CD14-positive monocyte (primary cell): ENCODE results near the gene BANK1. TPM values are rescaled to one million over a fixed set of nuclear protein-coding genes. Genes with fewer than 3 reads are reported as not detected.

Experiments used
- DNase-seq, 3 donors: peaks; one replicate each; pipeline ENCODE4 v3.0.0-alpha.2; 2011 to 2022
- H2AFZ ChIP-seq: 2 replicates; pipeline ENCODE4 v1.6.0; 2012; ENCODE audit warnings: mild to moderate bottlenecking, low read depth, low read length, inconsistent platforms; ENCODE audit not compliant: insufficient read depth, poor library complexity, severe bottlenecking
- H3K27ac ChIP-seq, 2 donors: 1 replicate in 1 of 2; 2 replicates in 1 of 2; pipeline ENCODE4 v1.5.1; 2012 to 2013; ENCODE audit warnings: low read length in 2 of 2, control low read depth in 1 of 2, inconsistent platforms in 1 of 2, low read depth in 1 of 2, mild to moderate bottlenecking in 1 of 2
- H3K27me3 ChIP-seq, 2 donors: one replicate each; pipeline versions ENCODE4 v1.6.0 to v1.6.1; 2011 to 2013; ENCODE audit warnings: low read length in 2 of 2; ENCODE audit not compliant: control insufficient read depth in 2 of 2, insufficient read depth in 2 of 2
- H3K36me3 ChIP-seq, 2 donors: replicated peaks in 1 of 2; 1 replicate in 1 of 2; 2 replicates in 1 of 2; pipeline versions ENCODE4 v1.5.1 to v1.6.1; 2012 to 2013; ENCODE audit warnings: low read length in 2 of 2, control low read depth in 1 of 2, inconsistent platforms in 1 of 2, mild to moderate bottlenecking in 1 of 2; ENCODE audit not compliant: insufficient read depth in 2 of 2, control insufficient read depth in 1 of 2
- H3K4me1 ChIP-seq, 2 donors: 1 replicate in 1 of 2; 2 replicates in 1 of 2; pipeline versions ENCODE4 v1.5.1 to v1.6.1; 2012 to 2013; ENCODE audit warnings: low read length in 2 of 2, control low read depth in 1 of 2, inconsistent platforms in 1 of 2, mild to moderate bottlenecking in 1 of 2, moderate library complexity in 1 of 2; ENCODE audit not compliant: insufficient read depth in 2 of 2, control insufficient read depth in 1 of 2
- H3K4me2 ChIP-seq: replicated peaks from 2 replicates; pipeline ENCODE3; 2012; ENCODE audit warnings: low read length, moderate library complexity, mild to moderate bottlenecking; ENCODE audit not compliant: poor library complexity, severe bottlenecking; ENCODE audit errors: extremely low read depth
- H3K4me3 ChIP-seq, 3 experiments: fragments of 200-600 bp in 1 of 3; sonication (generic) in 1 of 3; replicated peaks in 1 of 3; 1 replicate in 2 of 3; 2 replicates in 1 of 3; pipeline ENCODE4 v1.5.1; 2011 to 2013; ENCODE audit warnings: low read length in 3 of 3, mild to moderate bottlenecking in 3 of 3, control low read depth in 2 of 3, low read depth in 2 of 3, inconsistent platforms in 1 of 3, moderate library complexity in 1 of 3
- H3K79me2 ChIP-seq: 2 replicates; pipeline ENCODE4 v1.6.0; 2012; ENCODE audit warnings: mild to moderate bottlenecking, control low read depth, inconsistent platforms, low read length, moderate library complexity; ENCODE audit not compliant: insufficient read depth
- H3K9ac ChIP-seq: 2 replicates; pipeline ENCODE4 v1.6.0; 2017; ENCODE audit warnings: low read length, mild to moderate bottlenecking; ENCODE audit not compliant: insufficient read depth, poor library complexity, severe bottlenecking
- H3K9me3 ChIP-seq, 2 donors: replicated peaks in 1 of 2; 1 replicate in 1 of 2; 2 replicates in 1 of 2; pipeline versions ENCODE4 v1.5.1 to v1.6.1; 2012 to 2013; ENCODE audit warnings: low read length in 2 of 2, control low read depth in 1 of 2; ENCODE audit not compliant: control insufficient read depth in 1 of 2, insufficient read depth in 1 of 2
- H4K20me1 ChIP-seq: 2 replicates; pipeline ENCODE4 v1.6.0; 2012; ENCODE audit warnings: mild to moderate bottlenecking, low read length, control low read depth, moderate library complexity; ENCODE audit not compliant: insufficient read depth
- H3K27ac Mint-ChIP-seq, 7 donors: one replicate each; pipeline ENCODE4 v1.8.0; 2020; ENCODE audit warnings: mild to moderate bottlenecking in 7 of 7, mixed read lengths in 7 of 7, moderate library complexity in 6 of 7, inconsistent platforms in 2 of 7
- H3K27me3 Mint-ChIP-seq, 3 donors: one replicate each; pipeline ENCODE4 v1.8.0; 2021 to 2022; ENCODE audit warnings: low read depth in 3 of 3, mild to moderate bottlenecking in 3 of 3, mixed read lengths in 3 of 3, moderate library complexity in 3 of 3, inconsistent platforms in 1 of 3
- H3K36me3 Mint-ChIP-seq, 2 donors: one replicate each; pipeline ENCODE4 v1.8.0; 2020; ENCODE audit warnings: mixed read lengths in 2 of 2, inconsistent platforms in 1 of 2, mild to moderate bottlenecking in 1 of 2
- H3K4me1 Mint-ChIP-seq: one replicate; pipeline ENCODE4 v1.8.0; 2020; ENCODE audit warnings: mild to moderate bottlenecking, mixed read lengths
- H3K4me3 Mint-ChIP-seq, 2 donors: one replicate each; pipeline ENCODE4 v1.8.0; 2020; ENCODE audit warnings: mild to moderate bottlenecking in 2 of 2, mixed read lengths in 2 of 2, moderate library complexity in 1 of 2
- H3K9me3 Mint-ChIP-seq, 7 donors: one replicate each; pipeline ENCODE4 v1.8.0; 2020 to 2022; ENCODE audit warnings: mixed read lengths in 7 of 7, mild to moderate bottlenecking in 6 of 7, moderate library complexity in 6 of 7, inconsistent platforms in 2 of 7
- CTCF ChIP-seq: fragments of 200-600 bp; IDR thresholded peaks from one replicate; pipeline ENCODE4 v1.8.0; 2022; ENCODE audit warnings: antibody characterized with exemption, mild to moderate bottlenecking
- WGBS: methylation state at CpG from one replicate; pipeline ENCODE4 v1.1.5; 2013; ENCODE audit warnings: missing lambda C conversion rate; ENCODE audit not compliant: insufficient coverage; 5-methylcytosine and 5-hydroxymethylcytosine counted together
- intact Hi-C, 2 donors: fragments of 100-400 bp; cut with micrococcal nuclease; formaldehyde crosslinking; loops; one replicate each; pipeline versions ENCODE4 v1.15.0 to v1.15.1; 2023
- polyA plus RNA-seq, 3 donors: library from polyadenylated mRNA; depleted of rRNA in 1 of 3; unstranded in 2 of 3; stranded (reverse) in 1 of 3; fragments of 300-500 nt in 2 of 3; fragments of >200 nt in 1 of 3; fragmentation: Illumina TruSeq in 2 of 3; gene quantifications; 1 replicate in 2 of 3; 2 replicates in 1 of 3; pipeline ENCODE4 v1.2.3, GENCODE V29; 2012 to 2021

The BANK1 gene
- polyA plus RNA-seq, 3 donors: 2.6 to 5.2 (median 2.9) TPM

GRCh38 chr4:101941816-101942358 lies 151.4 kb downstream of the BANK1 start:
- Mint-ChIP-seq H3K27me3 (no peaks in the 10 kb centered on the region), H3K4me3 (no peak overlapping the region), H3K27ac (no peak overlapping the region), H3K9me3 (peaks cover 0 to 2% (median 0%) of the 10 kb centered on the region in 7 donors), H3K4me1 (no peaks in the 10 kb centered on the region), H3K36me3 (no peaks in the 10 kb centered on the region)
- no peaks in the 10 kb centered on the region for H3K36me3 ChIP-seq
- no peaks in the 10 kb centered on the region for H3K27me3 ChIP-seq
- no peak for TF ChIP-seq CTCF
- H2AFZ ChIP-seq: no peak overlapping the region
- no peak overlapping the region for H3K27ac ChIP-seq
- DNase-seq: no peak
- H3K9me3 ChIP-seq: no peaks in the 10 kb centered on the region
- no peaks in the 10 kb centered on the region for H4K20me1 ChIP-seq
- H3K79me2 ChIP-seq: no peaks in the 10 kb centered on the region
- H3K9ac ChIP-seq: no peak overlapping the region
- intact Hi-C loops: no loop called here
- no peak overlapping the region for H3K4me2 ChIP-seq
- no CpG with 5 or more reads among the region's 1 CpG for WGBS
- H3K4me3 ChIP-seq: no peak overlapping the region
- H3K4me1 ChIP-seq: no peaks in the 10 kb centered on the region

- Mint-ChIP-seq H3K27me3 (no peaks in the 10 kb centered on the region), H3K27ac (no peak overlapping the region), H3K9me3 (no peaks in the 10 kb centered on the region), H3K36me3 (no peaks in the 10 kb centered on the region), H3K4me3 (no peak overlapping the region), H3K4me1 (no peaks in the 10 kb centered on the region)
- H3K4me3 ChIP-seq: no peak overlapping the region
- H3K36me3 ChIP-seq: no peaks in the 10 kb centered on the region
- H3K9me3 ChIP-seq: no peaks in the 10 kb centered on the region
- H3K4me2 ChIP-seq: no peak overlapping the region
- intact Hi-C loops: no loop called here
- no peaks in the 10 kb centered on the region for H3K27me3 ChIP-seq
- no peak overlapping the region for H2AFZ ChIP-seq
- no peak for TF ChIP-seq CTCF
- H3K79me2 ChIP-seq: no peaks in the 10 kb centered on the region
- DNase-seq: no peak
- no peak overlapping the region for H3K27ac ChIP-seq
- no peaks in the 10 kb centered on the region for H4K20me1 ChIP-seq
- no peaks in the 10 kb centered on the region for H3K4me1 ChIP-seq
- H3K9ac ChIP-seq: no peak overlapping the region
These were observed 152.4 kb downstream of the BANK1 start for GRCh38 chr4:101942891-101943290.
